Ovary (tissue), 9 donors: Measurements from ENCODE around the gene TAF7L. TPM values are rescaled to one million over a fixed set of nuclear protein-coding genes. Genes with fewer than 3 reads are reported as not detected.

Experiments used
- DNase-seq, 5 donors: peaks; one replicate each; pipeline ENCODE4 v3.0.0-alpha.2; 2019 to 2020
- H3K27ac ChIP-seq, 2 donors: fragments of 200-600 bp; one replicate each; pipeline versions ENCODE4 v1.5.1 to v1.8.0; 2019 to 2022
- H3K27me3 ChIP-seq: fragments of 200-600 bp; one replicate; pipeline ENCODE4 v1.8.0; 2022
- H3K36me3 ChIP-seq: fragments of 200-600 bp; sonication (generic); one replicate; pipeline ENCODE4 v1.5.1; 2019
- H3K4me1 ChIP-seq: one replicate; pipeline ENCODE4 v1.8.1; 2013; ENCODE audit warnings: mild to moderate bottlenecking, moderate library complexity; ENCODE audit not compliant: insufficient read depth
- H3K4me3 ChIP-seq: fragments of 200-600 bp; sonication (generic); one replicate; pipeline ENCODE4 v1.5.1; 2017
- H3K9me3 ChIP-seq, 2 donors: fragments of 200-600 bp in 1 of 2; sonication (generic) in 1 of 2; one replicate each; pipeline versions ENCODE4 v1.5.1 to v1.8.1; 2013 to 2019; ENCODE audit warnings: mild to moderate bottlenecking in 1 of 2, moderate library complexity in 1 of 2
- CTCF ChIP-seq, 3 donors: fragments of 450-650 bp in 2 of 3; fragments of 200-600 bp in 1 of 3; IDR thresholded peaks; one replicate each; pipeline versions ENCODE4 v1.5.1 to v1.8.0; 2016 to 2022; ENCODE audit warnings: antibody characterized with exemption in 3 of 3, mild to moderate bottlenecking in 1 of 3
- EP300 ChIP-seq: sonication (generic); formaldehyde crosslinking; IDR thresholded peaks from one replicate; pipeline ENCODE4 v1.6.1; 2017; ENCODE audit warnings: antibody characterized with exemption
- POLR2A ChIP-seq: fragments of 450-650 bp; IDR thresholded peaks from one replicate; pipeline ENCODE4 v1.6.1; 2017; ENCODE audit warnings: antibody characterized with exemption, mild to moderate bottlenecking, moderate library complexity
- WGBS, 3 donors: extraction: QIAGEN DNeasy Blood & Tissue Kit in 1 of 3; methylation state at CpG; one replicate each; pipeline versions ENCODE4 v1.1.5 to v1.1.7; 2013 to 2017; 5-methylcytosine and 5-hydroxymethylcytosine counted together
- intact Hi-C, 4 donors: fragments of 100-400 bp; cut with DNase I; formaldehyde crosslinking; loops; one replicate each; pipeline versions ENCODE4 v1.11.0 to v1.15.1; 2022 to 2023
- polyA plus RNA-seq, 2 donors: library from polyadenylated mRNA; stranded (reverse); fragments of 200-250 nt in 1 of 2; fragments of 350-450 nt in 1 of 2; fragmentation: Illumina TruSeq in 1 of 2; extraction: RNeasy Lipid Tissue Mini Kit (QIAGEN cat#74804) in 1 of 2; gene quantifications; one replicate each; pipeline ENCODE4 v1.2.3, GENCODE V29; 2013 to 2014
- small RNA-seq: library from RNA; depleted of rRNA; stranded (forward); fragments of <200 nt; gene quantifications from one replicate; pipeline ENCODE3, GENCODE V24; 2016
- total RNA-seq, 7 donors: library from RNA; depleted of rRNA in 2 of 7; stranded (reverse); fragments of >200 nt in 2 of 7; fragmentation: NEBNext Ultra II Directional in 3 of 7; extraction: Animal tissue kit (Norgen Biotek cat#: 25700) in 3 of 7; gene quantifications; one replicate each; pipeline versions ENCODE4 v1.1.0 to v1.2.4, GENCODE V29; 2016 to 2023
- donor health status: DM: no; HTN: no; CAD: no; lungs with moderate emphysema.
- donor health status: DM: no; HTN: no; CAD: no.
- donor health status: Bipolar disorder and iron deficiency.
- donor health status: DM: yes; HTN: yes; CAD: no.
- donor health status: DM: no; HTN: no; CAD: no.
- donor health status: DM: yes; HTN: yes; CAD: no.

Gene TAF7L
- total and polyA plus RNA-seq, 9 donors = 0.04 to 0.36 (median 0.17) TPM; not detected in 5

- 50 to 57% (median 53%) methylated on average over 4 of the region's 4 CpGs for WGBS, 3 donors
Measured at GRCh38 chrX:101220662-101221260, 70.4 kb downstream of the TAF7L start.

GRCh38 chrX:101219864-101220346 lies 71.2 kb downstream of the TAF7L start:
- no peaks in the 10 kb centered on the region for H3K4me1 ChIP-seq
- intact Hi-C loops = no loop called here
- H3K27me3 ChIP-seq = no peaks in the 10 kb centered on the region
- 38 to 44% (median 42%) methylated on average over 12 of the region's 12 CpGs for WGBS, 3 donors
- no peak overlapping the region for H3K27ac ChIP-seq
- no peaks in the 10 kb centered on the region for H3K36me3 ChIP-seq
- peak in 4 of 5 donors; percentile 9 to 30 (median 18) for DNase-seq
- TF ChIP-seq EP300 (no peak), POLR2A (no peak), CTCF (IDR thresholded peaks at IDR 0.05) (no peak)
- no peak overlapping the region for H3K4me3 ChIP-seq
- H3K9me3 ChIP-seq = no peaks in the 10 kb centered on the region

More at GRCh38 chrX:101220662-101221260, 70.4 kb downstream of the TAF7L start:
- TF ChIP-seq EP300 (no peak), CTCF (IDR thresholded peaks at IDR 0.05) (no peak), POLR2A (no peak)
- Histone ChIP-seq H3K27ac (no peak overlapping the region), H3K36me3 (no peaks in the 10 kb centered on the region), H3K27me3 (no peaks in the 10 kb centered on the region), H3K4me3 (no peak overlapping the region), H3K4me1 (no peaks in the 10 kb centered on the region), H3K9me3 (no peaks in the 10 kb centered on the region)
- no peak for DNase-seq
- intact Hi-C loops = no loop called here

GRCh38 chrX:101219116-101219863 lies 71.8 kb downstream of the TAF7L start, which contains the start of gene DRP2:
TSS of gene DRP2 (plus strand) at chrX:101219786. CDS start at chrX:101231648, 11,862 bp downstream.
- Histone ChIP-seq H3K27ac (no peak within 1 kb of the TSS), H3K4me1 (no peaks in the 10 kb centered on the region), H3K9me3 (no peaks in the 10 kb centered on the region), H3K27me3 (no peaks in the 10 kb centered on the region), H3K4me3 (no peak within 1 kb of the TSS), H3K36me3 (no peaks in the 10 kb centered on the region)
- intact Hi-C loops = no loop called here
- no peak for DNase-seq
- no peak for TF ChIP-seq EP300
- TF ChIP-seq POLR2A = no peak
- TF ChIP-seq CTCF (IDR thresholded peaks at IDR 0.05) = no peak
- 46 to 59% (median 54%) methylated on average over 7 of the region's 7 CpGs for WGBS, 3 donors

Small RNA genes within 50 kb of the gene (small RNA-seq; reads per million reads assigned to genes)
- gene RNU6-934P = not detected

Other genes starting within 250 kb of the TAF7L start
- 10 to 100 TPM in 6 of 7 donors, 1 to 10 TPM in 1; 9.9 to 18.1 (median 15.3) TPM for gene TRMT2B, start 239.2 kb downstream of the TAF7L start, total RNA-seq
- 10 to 100 TPM in 1 of 2 donors, 1 to 10 TPM in 1; 8.8 to 12.9 TPM for gene TRMT2B, start 239.2 kb downstream of the TAF7L start, polyA plus RNA-seq
- 1 to 10 TPM; 2.0 to 7.8 (median 3.5) TPM for gene TMEM35A, start 212.5 kb downstream of the TAF7L start, total RNA-seq
- 10 to 100 TPM in 1 of 2 donors, 1 to 10 TPM in 1; 7.7 to 19.7 TPM for gene TMEM35A, start 212.5 kb downstream of the TAF7L start, polyA plus RNA-seq
- 1 to 10 TPM; 1.2 to 3.3 (median 2.1) TPM for gene CENPI, start 193.1 kb downstream of the TAF7L start, total RNA-seq
- gene CENPI, start 193.1 kb downstream of the TAF7L start, polyA plus RNA-seq = 1 to 10 TPM in 1 of 2 donors, under 1 TPM in 1; 0.92 to 1.6 TPM
- gene DRP2, start 71.5 kb downstream of the TAF7L start, total RNA-seq = 1 to 10 TPM in 2 of 7 donors, under 1 TPM in 5; 0.34 to 2.4 (median 0.60) TPM
- gene DRP2, start 71.5 kb downstream of the TAF7L start, polyA plus RNA-seq = 1 to 10 TPM in 1 of 2 donors, under 1 TPM in 1; 0.93 to 1.5 TPM
- gene TIMM8A, start 57.4 kb upstream of the TAF7L start, total RNA-seq = 10 to 100 TPM in 3 of 7 donors, 1 to 10 TPM in 4; 4.7 to 13.3 (median 10.0) TPM
- 1 to 10 TPM; 6.0 to 7.0 TPM for gene TIMM8A, start 57.4 kb upstream of the TAF7L start, polyA plus RNA-seq
- 1 to 10 TPM in 5 of 7 donors, under 1 TPM in 2; 0.81 to 4.3 (median 1.3) TPM for gene BTK, start 94.9 kb upstream of the TAF7L start, total RNA-seq
- 1 to 10 TPM in 1 of 2 donors, under 1 TPM in 1; 0.81 to 7.5 TPM for gene BTK, start 94.9 kb upstream of the TAF7L start, polyA plus RNA-seq
- 1,000 to 10,000 TPM in 1 of 7 donors, 100 to 1,000 TPM in 6; 405 to 2,882 (median 518) TPM for gene RPL36A, start 99.7 kb upstream of the TAF7L start, total RNA-seq
- 1,000 to 10,000 TPM; 3,045 to 5,275 TPM for gene RPL36A, start 99.7 kb upstream of the TAF7L start, polyA plus RNA-seq
- 10 to 100 TPM; 10.1 to 21.5 (median 15.8) TPM for gene GLA, start 116.6 kb upstream of the TAF7L start, total RNA-seq
- 10 to 100 TPM; 17.0 to 29.9 TPM for gene GLA, start 116.6 kb upstream of the TAF7L start, polyA plus RNA-seq
- 10 to 100 TPM; 46.4 to 79.6 (median 63.3) TPM for gene HNRNPH2, start 116.9 kb upstream of the TAF7L start, total RNA-seq
- 10 to 100 TPM; 52.9 to 73.1 TPM for gene HNRNPH2, start 116.9 kb upstream of the TAF7L start, polyA plus RNA-seq
- 10 to 100 TPM; 17.3 to 47.5 (median 32.0) TPM for gene ARMCX4, start 194.1 kb upstream of the TAF7L start, total RNA-seq
- gene ARMCX4, start 194.1 kb upstream of the TAF7L start, polyA plus RNA-seq = 10 to 100 TPM; 18.8 to 19.3 TPM